Testis (tissue), 3 donors: ENCODE results near the gene MMP10. TPM values are rescaled to one million over a fixed set of nuclear protein-coding genes. Genes with fewer than 3 reads are reported as not detected.

Experiments
- DNase-seq: peaks from one replicate; pipeline ENCODE4 v3.0.0-alpha.2; 2019
- H3K27ac ChIP-seq, 2 donors: fragments of 200-600 bp; sonication (generic); one replicate each; pipeline ENCODE4 v1.5.1; 2019
- H3K27me3 ChIP-seq: fragments of 200-600 bp; sonication (generic); one replicate; pipeline ENCODE4 v1.5.1; 2019
- H3K36me3 ChIP-seq: fragments of 200-600 bp; sonication (generic); one replicate; pipeline ENCODE4 v1.5.1; 2017; ENCODE audit warnings: low read depth; ENCODE audit errors: missing control alignments
- H3K4me1 ChIP-seq: fragments of 200-600 bp; sonication (generic); one replicate; pipeline ENCODE4 v1.5.1; 2019
- H3K4me3 ChIP-seq, 2 donors: fragments of 200-600 bp; sonication (generic); one replicate each; pipeline ENCODE4 v1.5.1; 2017 to 2019
- H3K9me3 ChIP-seq: fragments of 200-600 bp; sonication (generic); one replicate; pipeline ENCODE4 v1.5.1; 2017
- CTCF ChIP-seq, 3 experiments: fragments of 450-650 bp in 2 of 3; fragments of 200-600 bp in 1 of 3; sonication (generic) in 1 of 3; IDR thresholded peaks; one replicate each; pipeline ENCODE4 v1.5.1; 2016 to 2019; ENCODE audit warnings: antibody characterized with exemption in 3 of 3, mild to moderate bottlenecking in 2 of 3, moderate library complexity in 1 of 3
- POLR2A ChIP-seq: fragments of 450-650 bp; IDR thresholded peaks from one replicate; pipeline ENCODE4 v1.6.1; 2017; ENCODE audit warnings: antibody characterized with exemption, mild to moderate bottlenecking, moderate library complexity
- WGBS, 2 donors: methylation state at CpG; one replicate each; pipeline ENCODE4 v1.1.5; 2018; 5-methylcytosine and 5-hydroxymethylcytosine counted together
- intact Hi-C: fragments of 100-400 bp; cut with DNase I; formaldehyde crosslinking; loops from one replicate; pipeline ENCODE4 v1.15.1; 2023; ENCODE audit warnings: low total_unique reads
- polyA plus RNA-seq: library from polyadenylated mRNA; stranded (reverse); fragments of 350-450 nt; fragmentation: Illumina TruSeq; extraction: RNeasy Lipid Tissue Mini Kit (QIAGEN cat#74804); gene quantifications from one replicate; pipeline ENCODE4 v1.2.3, GENCODE V29; 2014; ENCODE audit warnings: low read depth, low replicate concordance; ENCODE audit not compliant: insufficient read depth
- total RNA-seq, 2 donors: library from RNA; depleted of rRNA; stranded (reverse); fragments of >200 nt; gene quantifications; one replicate each; pipeline ENCODE4 v1.2.3, GENCODE V29; 2016

The MMP10 gene
- total and polyA plus RNA-seq, 3 donors from 2014 or later: 0.19 to 1.1 (median 0.39) TPM

DNA sequence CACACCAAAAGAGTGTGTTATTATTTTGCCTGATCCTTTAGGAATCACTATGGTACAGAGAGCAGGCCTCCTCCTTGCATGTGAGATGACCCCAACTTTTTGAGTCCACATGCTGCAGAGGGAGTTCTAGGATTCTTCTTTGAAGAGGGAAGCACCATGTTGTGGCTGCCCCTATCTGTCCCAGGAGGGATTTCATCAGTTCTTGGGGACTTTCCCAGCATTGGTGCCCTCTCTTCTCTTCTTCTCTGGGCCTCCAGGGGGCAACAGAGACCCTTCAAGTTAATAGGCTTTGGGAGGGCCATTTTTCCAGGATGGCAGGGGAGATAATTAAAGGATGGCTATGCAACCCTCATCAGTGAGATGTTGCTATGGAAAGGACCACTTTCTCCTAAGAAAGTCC lies 14.0 kb upstream of the MMP10 start:
- DNase-seq: no peak
- no peaks in the 10 kb centered on the region for H3K27me3 ChIP-seq
- intact Hi-C loops: no loop called here

DNA sequence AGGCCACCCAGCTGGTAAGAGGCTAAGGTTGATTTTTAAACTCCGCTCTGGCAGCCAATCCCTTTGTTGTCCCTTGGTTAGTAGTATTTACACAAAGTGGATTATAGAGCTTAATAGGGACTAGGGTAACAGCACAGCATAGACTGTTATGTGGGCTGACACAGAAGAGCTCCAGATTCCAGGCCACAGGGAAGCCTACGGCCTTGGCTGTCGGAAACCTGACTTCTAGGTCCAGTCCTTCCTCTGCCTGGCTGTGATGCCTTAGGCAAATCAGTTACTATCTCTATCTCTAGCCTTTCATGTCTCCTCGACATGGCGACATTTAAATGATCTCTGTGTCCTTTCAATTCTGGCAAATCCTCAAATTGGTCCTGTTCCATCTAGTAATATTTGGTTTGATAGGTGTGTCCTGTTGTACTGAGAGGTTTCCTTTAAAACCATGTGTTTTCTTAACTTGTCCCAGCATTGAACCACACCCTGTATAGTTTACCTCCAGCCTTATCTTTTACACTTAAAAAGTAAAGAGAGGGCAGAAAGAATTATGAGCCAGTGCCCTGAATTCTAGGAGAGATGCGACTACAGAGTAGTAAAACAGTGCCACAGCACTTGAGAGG lies 13.4 kb upstream of the MMP10 start:
- no peak for TF ChIP-seq POLR2A
- TF ChIP-seq CTCF (IDR thresholded peaks at IDR 0.05): no peak
- 75 to 86% methylated on average over 6 of the region's 6 CpGs for WGBS, 2 donors
- Histone ChIP-seq H3K4me3 (no peak overlapping the region), H3K36me3 (no peaks in the 10 kb centered on the region), H3K27ac (no peak overlapping the region), H3K27me3 (no peaks in the 10 kb centered on the region), H3K4me1 (no peaks in the 10 kb centered on the region), H3K9me3 (no peaks in the 10 kb centered on the region)
- intact Hi-C loops: no loop called here
- no peak for DNase-seq

More for the DNA sequence above, 14.0 kb upstream of the MMP10 start:
- H3K4me3 ChIP-seq: no peak overlapping the region
- no peaks in the 10 kb centered on the region for H3K4me1 ChIP-seq
- H3K36me3 ChIP-seq: no peaks in the 10 kb centered on the region
- H3K27ac ChIP-seq: no peak overlapping the region
- TF ChIP-seq CTCF (IDR thresholded peaks at IDR 0.05): no peak
- no peak for TF ChIP-seq POLR2A
- no peaks in the 10 kb centered on the region for H3K9me3 ChIP-seq

DNA sequence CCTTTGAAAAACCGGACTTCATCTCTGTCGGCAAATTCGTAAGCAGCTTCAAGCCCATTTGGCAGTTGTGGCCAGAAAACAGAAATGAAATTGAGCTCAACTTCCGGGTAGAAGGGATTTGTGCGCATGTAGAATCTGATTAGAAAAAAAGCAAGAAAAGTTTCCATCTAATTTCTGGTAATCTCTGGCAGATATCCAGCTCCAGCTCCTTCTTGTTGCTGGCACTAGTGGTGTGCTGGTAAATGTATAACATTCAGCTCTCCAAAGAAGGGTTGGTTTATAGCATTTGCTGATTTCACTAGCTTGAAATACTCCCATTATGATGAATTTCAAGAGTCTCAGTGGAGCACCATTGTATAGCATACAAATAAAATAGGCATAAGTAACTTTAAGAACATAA lies 12.2 kb upstream of the MMP10 start:
- Histone ChIP-seq H3K36me3 (no peaks in the 10 kb centered on the region), H3K4me3 (no peak overlapping the region), H3K4me1 (no peaks in the 10 kb centered on the region), H3K9me3 (no peaks in the 10 kb centered on the region), H3K27me3 (no peaks in the 10 kb centered on the region), H3K27ac (no peak overlapping the region)
- no peak for TF ChIP-seq CTCF (IDR thresholded peaks at IDR 0.05)
- DNase-seq: no peak
- 63 to 75% methylated on average over 5 of the region's 5 CpGs for WGBS, 2 donors
- intact Hi-C loops: no loop called here

GRCh38 chr11:102791271-102792036 lies 11.0 kb upstream of the MMP10 start:
- H3K4me3 ChIP-seq: no peak overlapping the region
- no peaks in the 10 kb centered on the region for H3K4me1 ChIP-seq
- 62 to 67% methylated on average over 4 of the region's 4 CpGs for WGBS, 2 donors
- H3K36me3 ChIP-seq: no peaks in the 10 kb centered on the region
- no peaks in the 10 kb centered on the region for H3K9me3 ChIP-seq
- no peak overlapping the region for H3K27ac ChIP-seq
- DNase-seq: no peak
- intact Hi-C loops: no loop called here
- H3K27me3 ChIP-seq: no peaks in the 10 kb centered on the region
- TF ChIP-seq POLR2A (no peak), CTCF (IDR thresholded peaks at IDR 0.05) (no peak)
